Measurements from ENCODE around the gene COBL.

- TF ChIP-seq CTCF (conservative IDR thresholded peaks at IDR 0.05; ENCODE audit: low read length) (no peak), EZH2phosphoT487 (IDR thresholded peaks at IDR 0.05; ENCODE audit: borderline replicate concordance) (no peak)
Observed at GRCh38 chr7:51222916-51223315, 93.7 kb downstream of the COBL start.

All from Loucy (cell line).